Stimulated activated CD4-positive, alpha-beta T cell treated with anti-CD3 and anti-CD28 coated beads, Interleukin-15, amount 100 ng/mL, for 24 hours (primary cell): ENCODE results near the gene CALB2.

Experiments
- DNase-seq: peaks from one replicate; pipeline ENCODE4 v3.0.0-alpha.2; 2020

The CALB2 gene

DNA sequence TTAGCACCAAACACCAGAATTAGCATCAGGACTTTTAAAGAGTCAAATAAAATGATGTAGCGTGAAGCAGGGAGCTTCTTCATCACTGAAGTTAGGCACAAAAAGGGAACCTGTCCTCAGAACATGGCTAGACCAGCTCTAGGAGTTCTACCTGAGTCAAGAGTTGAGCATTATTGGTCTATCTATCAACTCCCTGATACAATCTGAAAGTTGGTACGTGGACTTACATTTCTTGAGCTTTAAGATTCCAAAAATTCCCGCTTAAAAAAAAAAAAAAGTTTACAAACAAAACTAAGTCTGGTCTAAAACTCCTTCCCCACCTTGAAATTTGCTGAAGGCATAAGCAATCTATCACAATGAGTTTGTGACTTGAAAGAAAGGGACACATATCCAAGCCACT, 71.1 kb downstream of the CALB2 start:
- DNase-seq: no peak

DNA sequence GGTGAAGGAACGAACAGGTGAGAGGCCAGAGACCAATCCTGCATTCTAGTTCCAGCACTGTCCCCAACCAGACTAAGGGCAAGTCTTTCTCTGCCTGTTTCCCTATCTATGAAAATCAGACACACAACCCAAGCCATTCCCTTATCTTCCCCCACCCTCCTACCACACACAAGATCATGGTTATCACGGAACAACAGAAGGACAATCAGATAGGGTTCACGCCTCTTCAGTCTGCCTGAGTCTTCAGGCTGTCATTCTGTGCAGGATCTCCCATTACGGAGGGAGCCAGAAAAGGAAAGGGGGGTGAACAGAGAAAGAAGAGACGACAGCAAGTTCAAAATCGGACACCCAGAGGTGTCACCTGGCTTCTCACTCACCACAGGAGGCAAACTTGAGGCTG, 72.2 kb downstream of the CALB2 start:
- DNase-seq: no peak

DNA sequence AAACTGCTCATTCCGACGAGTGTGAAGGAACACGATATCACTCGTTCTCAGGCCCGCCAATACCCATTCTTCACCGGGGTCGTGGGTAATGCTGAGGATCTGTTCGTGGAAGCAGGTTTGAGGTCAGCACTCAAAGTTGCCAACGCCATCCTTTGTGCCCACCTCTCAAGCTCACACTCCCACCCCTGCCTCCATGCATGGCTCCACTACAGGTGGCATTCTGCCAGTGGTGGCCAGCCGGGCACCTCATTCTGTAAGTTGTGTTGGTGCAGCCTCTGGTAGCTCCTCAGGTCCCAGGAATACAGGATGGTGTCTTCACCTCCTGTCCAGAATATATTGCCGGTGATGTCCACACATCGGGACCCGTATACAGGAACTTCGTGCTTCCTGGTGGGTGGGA, 72.7 kb downstream of the CALB2 start:
- DNase-seq: no peak

DNA sequence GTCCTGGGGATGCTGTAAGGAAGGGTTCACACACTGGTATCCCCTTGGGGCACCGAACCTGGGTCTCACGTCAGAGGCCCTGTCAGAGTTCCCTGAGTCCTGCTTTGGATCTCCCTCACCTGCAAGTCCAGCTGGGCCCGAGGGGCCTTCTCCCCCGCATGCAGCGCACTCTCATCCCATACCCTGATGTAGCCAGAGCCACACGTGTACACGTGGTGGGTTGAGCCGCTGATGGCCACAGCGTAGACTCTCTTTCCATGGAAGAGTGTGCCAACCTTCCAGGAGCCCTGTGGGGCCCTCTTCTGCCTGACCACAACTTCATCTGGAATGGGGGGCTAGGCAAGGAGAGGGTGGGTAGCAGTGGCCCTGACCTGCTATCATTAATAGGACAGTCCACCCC, 73.5 kb downstream of the CALB2 start:
- no peak for DNase-seq

DNA sequence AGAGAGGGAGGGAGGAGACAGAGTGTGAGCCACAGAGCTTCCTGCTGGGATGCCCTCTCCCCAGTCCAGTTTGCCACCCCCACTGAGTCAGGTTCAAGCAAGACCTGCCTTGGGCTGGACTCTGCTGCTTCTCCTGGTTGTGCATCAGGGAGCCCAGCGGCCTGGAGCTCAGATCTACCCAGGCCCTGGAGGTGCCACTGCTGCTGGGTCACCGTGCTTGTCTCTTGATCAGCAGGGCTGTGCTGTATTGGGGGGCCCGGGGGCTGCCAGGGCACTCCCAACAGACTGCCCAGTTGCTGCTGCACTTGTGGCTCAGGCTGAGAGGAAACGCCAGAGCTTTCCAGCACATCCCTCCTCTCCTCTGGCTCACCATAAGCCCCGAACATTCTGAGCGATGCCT, 74.4 kb downstream of the CALB2 start:
- no peak for DNase-seq

DNA sequence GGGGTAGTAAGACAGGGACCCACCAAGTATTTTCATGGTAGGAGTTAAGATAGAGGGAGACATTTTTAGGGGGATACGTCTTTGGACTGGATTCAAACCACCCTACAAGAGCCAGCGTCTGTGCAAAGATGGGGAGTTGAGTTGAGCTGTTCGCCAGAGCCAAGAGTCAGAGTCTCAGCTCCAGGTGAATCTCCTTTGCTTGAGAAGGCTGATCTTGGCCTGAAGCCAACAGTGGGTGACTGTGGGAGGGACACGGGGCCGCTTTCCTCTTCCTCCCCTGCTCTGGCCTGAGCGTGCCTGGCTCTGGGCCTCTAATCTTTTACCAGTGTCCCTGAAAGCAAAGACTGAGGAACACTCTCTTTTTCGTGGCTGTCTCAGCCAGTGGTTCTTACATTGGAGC, 78.0 kb downstream of the CALB2 start:
- DNase-seq: no peak

DNA sequence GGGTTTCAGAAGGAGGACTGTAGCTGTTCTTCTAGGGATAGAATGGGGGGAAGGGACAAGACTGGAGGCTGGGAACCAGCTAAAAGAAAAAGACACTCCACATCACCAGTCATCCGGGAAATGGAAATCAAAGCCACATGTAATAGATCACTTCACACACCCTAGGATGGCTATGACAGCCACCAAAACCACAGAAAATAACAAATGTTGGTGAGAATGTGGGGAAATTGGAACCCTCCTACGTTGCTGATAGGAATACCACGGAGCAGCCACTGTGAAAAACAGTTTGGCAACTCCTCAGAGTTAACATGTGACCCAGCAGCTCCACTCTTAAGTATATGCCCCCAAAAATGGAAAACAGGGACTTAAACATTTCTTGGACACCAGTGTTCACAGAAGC, 81.0 kb downstream of the CALB2 start:
- no peak for DNase-seq
